Gastrocnemius medialis (tissue), 4 donors: ENCODE results near the gene SHANK3. TPM values are rescaled to one million over a fixed set of nuclear protein-coding genes. Genes with fewer than 3 reads are reported as not detected.

Source experiments
- ATAC-seq, 2 donors: fragments of 150-250 bp; one replicate each; pipeline ENCODE4 v1.9.1; 2016
- DNase-seq, 2 donors: peaks; one replicate each; pipeline ENCODE4 v3.0.0-alpha.2; 2019
- H3K27ac ChIP-seq, 4 donors: fragments of 200-600 bp; sonication (generic); 1 replicate in 1 of 4; 2 replicates in 3 of 4; pipeline ENCODE4 v1.5.1; 2016 to 2018; ENCODE audit warnings: mild to moderate bottlenecking in 2 of 4, moderate library complexity in 1 of 4
- H3K27me3 ChIP-seq, 3 donors: fragments of 200-600 bp; sonication (generic) in 2 of 3; 1 replicate in 1 of 3; 2 replicates in 2 of 3; pipeline versions ENCODE4 v1.5.1 to v1.6.0; 2016 to 2019; ENCODE audit warnings: mild to moderate bottlenecking in 1 of 3, moderate library complexity in 1 of 3
- H3K36me3 ChIP-seq, 2 donors: fragments of 200-600 bp; sonication (generic) in 1 of 2; one replicate each; pipeline ENCODE4 v1.5.1; 2017 to 2018
- H3K4me1 ChIP-seq, 2 donors: fragments of 200-600 bp; sonication (generic) in 1 of 2; one replicate each; pipeline ENCODE4 v1.5.1; 2016 to 2017; ENCODE audit warnings: mild to moderate bottlenecking in 2 of 2
- H3K4me3 ChIP-seq, 4 donors: fragments of 200-600 bp; sonication (generic) in 3 of 4; 1 replicate in 1 of 4; 2 replicates in 3 of 4; pipeline ENCODE4 v1.5.1; 2016 to 2019; ENCODE audit warnings: mild to moderate bottlenecking in 2 of 4
- H3K9me3 ChIP-seq, 3 donors: fragments of 200-600 bp; sonication (generic) in 2 of 3; 1 replicate in 1 of 3; 2 replicates in 2 of 3; pipeline ENCODE4 v1.5.1; 2016 to 2019
- POLR2A ChIP-seq, 2 donors: fragments of 450-650 bp; IDR thresholded peaks; one replicate each; pipeline ENCODE4 v1.6.1; 2017; ENCODE audit warnings: antibody characterized with exemption in 2 of 2, mild to moderate bottlenecking in 2 of 2, moderate library complexity in 2 of 2
- in situ Hi-C, 4 donors: fragments of 200-750 bp; cut with MboI; loops; one replicate each; pipeline versions ENCODE4 v1.15.0 to v1.8.0; 2017; ENCODE audit warnings: low sequenced_read_pairs in 4 of 4
- intact Hi-C: fragments of 100-400 bp; cut with DNase I; formaldehyde crosslinking; loops from one replicate; pipeline ENCODE4 v1.15.1; 2023; ENCODE audit warnings: low total_unique reads
- total RNA-seq, 4 donors: library from RNA; depleted of rRNA; stranded (reverse); fragments of >200 nt; gene quantifications; one replicate each; pipeline versions ENCODE4 v1.1.0 to v1.2.3, GENCODE V29; 2016
- TF ChIP-seq, protein P1 (sequence below), 5 experiments: fragments of 450-650 bp in 3 of 5; fragments of 200-600 bp in 2 of 5; sonication (generic) in 2 of 5; IDR thresholded peaks in 4 of 5; conservative IDR thresholded peaks in 1 of 5; 1 replicate in 4 of 5; 2 replicates in 1 of 5; pipeline ENCODE4 v1.5.1; 2016 to 2019; ENCODE audit warnings: antibody characterized with exemption in 5 of 5, mild to moderate bottlenecking in 3 of 5, moderate library complexity in 3 of 5

SHANK3 gene
- total RNA-seq, result 1 to 10 TPM; 3.8 to 9.8 (median 5.1) TPM

DNA sequence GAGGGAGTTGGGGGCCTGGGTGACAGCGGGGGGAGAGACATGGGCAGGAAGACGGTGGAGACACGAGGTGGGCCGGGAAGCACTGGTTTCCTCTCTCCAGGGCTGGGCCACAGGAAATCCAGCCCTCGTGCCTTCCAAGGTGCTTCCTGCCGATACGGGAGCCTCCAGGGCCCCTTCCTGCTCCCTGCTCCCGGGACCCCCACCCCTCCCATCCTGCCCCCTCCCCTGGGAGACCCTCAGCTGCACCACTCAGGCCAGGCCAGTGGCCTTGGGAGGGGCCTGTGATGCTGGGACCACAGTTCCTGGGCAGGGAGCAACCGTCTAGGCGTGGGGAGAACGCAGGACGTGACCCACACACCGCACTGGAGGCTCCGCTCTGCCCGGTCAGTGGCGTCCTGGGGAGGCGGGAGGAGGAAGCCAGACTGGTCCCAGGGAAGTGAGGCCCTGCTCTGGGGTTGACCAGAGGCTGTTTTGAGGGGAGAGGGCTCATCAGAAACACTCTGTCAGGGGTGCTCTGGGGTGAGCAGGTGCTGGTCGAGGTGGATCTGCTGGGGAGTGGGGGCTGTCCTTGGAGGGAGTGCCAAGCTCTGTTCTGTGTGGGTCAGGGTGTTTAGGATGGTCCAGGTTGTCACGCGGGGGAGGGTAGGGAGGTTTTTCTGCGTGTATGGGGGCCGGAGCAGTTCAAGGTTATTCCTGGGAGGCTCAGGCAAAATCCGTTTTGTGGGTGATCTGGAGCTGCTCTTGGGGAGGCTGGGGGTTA, at the start of gene SHANK3:
TSS of gene SHANK3 (plus strand) at position 353 of the 760 bp plus-strand sequence.
- peaks cover 21 to 49% (median 29%) of the 10 kb centered on the region in 3 donors for H3K27me3 ChIP-seq
- no peaks in the 10 kb centered on the region for H3K9me3 ChIP-seq
- H3K4me3 ChIP-seq, result peak within 1 kb of the TSS; percentile 52 to 55 (median 54)
- peak; percentile 64 for ATAC-seq
- intact Hi-C loops (no loop called here), in situ Hi-C loops (no loop called here)
- TF ChIP-seq POLR2A (IDR thresholded peaks at IDR 0.05), result peak; percentile 31 to 65
- TF ChIP-seq, protein P1, sequence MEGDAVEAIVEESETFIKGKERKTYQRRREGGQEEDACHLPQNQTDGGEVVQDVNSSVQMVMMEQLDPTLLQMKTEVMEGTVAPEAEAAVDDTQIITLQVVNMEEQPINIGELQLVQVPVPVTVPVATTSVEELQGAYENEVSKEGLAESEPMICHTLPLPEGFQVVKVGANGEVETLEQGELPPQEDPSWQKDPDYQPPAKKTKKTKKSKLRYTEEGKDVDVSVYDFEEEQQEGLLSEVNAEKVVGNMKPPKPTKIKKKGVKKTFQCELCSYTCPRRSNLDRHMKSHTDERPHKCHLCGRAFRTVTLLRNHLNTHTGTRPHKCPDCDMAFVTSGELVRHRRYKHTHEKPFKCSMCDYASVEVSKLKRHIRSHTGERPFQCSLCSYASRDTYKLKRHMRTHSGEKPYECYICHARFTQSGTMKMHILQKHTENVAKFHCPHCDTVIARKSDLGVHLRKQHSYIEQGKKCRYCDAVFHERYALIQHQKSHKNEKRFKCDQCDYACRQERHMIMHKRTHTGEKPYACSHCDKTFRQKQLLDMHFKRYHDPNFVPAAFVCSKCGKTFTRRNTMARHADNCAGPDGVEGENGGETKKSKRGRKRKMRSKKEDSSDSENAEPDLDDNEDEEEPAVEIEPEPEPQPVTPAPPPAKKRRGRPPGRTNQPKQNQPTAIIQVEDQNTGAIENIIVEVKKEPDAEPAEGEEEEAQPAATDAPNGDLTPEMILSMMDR (IDR thresholded peaks at IDR 0.05 in 4 of 5, conservative IDR thresholded peaks at IDR 0.05 in 1 of 5), result no peak
- H3K36me3 ChIP-seq, result no peaks in the 10 kb centered on the region
- DNase-seq, result peak; percentile 19 to 21
- H3K4me1 ChIP-seq, result peaks cover 0 to 4% of the 10 kb centered on the region in 2 donors
- peak within 1 kb of the TSS; percentile 40 to 81 (median 76) for H3K27ac ChIP-seq

DNA sequence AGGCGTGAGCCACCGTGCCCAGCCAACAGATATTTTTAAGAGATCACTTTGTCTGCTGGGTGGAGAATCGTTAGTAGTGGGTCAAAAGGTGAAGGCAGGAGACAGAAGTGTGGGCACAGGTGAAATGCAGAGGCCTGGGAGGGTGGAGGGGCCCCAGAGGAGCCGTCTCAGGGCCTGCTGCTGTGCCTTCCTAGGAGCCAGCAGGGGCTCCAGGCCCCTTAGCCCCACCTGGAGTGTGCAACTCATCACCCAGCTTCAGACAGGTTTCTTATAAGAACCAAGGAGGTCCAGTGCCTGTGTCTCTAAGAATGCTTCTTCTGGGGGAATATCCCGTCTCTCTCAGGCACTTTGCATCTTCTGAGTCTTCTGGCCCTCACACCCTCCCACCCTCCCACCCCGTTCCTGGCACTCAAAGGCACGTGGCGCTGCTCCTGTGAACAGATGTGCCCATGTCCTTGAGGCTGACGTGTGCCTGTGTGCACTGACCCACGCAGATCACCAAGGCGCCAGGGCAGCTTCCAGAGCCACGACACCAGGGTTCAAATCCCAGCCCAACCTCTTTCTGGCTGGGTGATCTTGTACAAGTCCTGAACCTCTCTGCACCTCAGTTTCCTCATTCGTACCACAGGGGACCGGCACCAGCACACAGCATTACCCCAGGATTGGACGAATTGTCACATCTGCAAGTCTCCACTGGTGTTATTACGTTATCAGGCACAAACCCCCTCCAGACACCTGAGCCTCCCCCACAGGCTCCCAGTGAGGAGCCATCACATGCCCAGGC, 48.1 kb upstream of the SHANK3 start:
- ATAC-seq (no peak), DNase-seq (no peak)
- Histone ChIP-seq H3K4me1 (peaks cover 31 to 38% of the 10 kb centered on the region in 2 donors), H3K27ac (no peak overlapping the region), H3K4me3 (no peak overlapping the region), H3K27me3 (no peaks in the 10 kb centered on the region), H3K36me3 (no peaks in the 10 kb centered on the region), H3K9me3 (no peaks in the 10 kb centered on the region)
- in situ Hi-C loops (no loop called here), intact Hi-C loops (loop anchor here (5.0 kb wide), 1 partner anchor 97 kb away; the partner anchor contains the start of gene SCO2)
- TF ChIP-seq POLR2A (IDR thresholded peaks at IDR 0.05), result no peak
- TF ChIP-seq, protein P1 (IDR thresholded peaks at IDR 0.05 in 4 of 5, conservative IDR thresholded peaks at IDR 0.05 in 1 of 5), result no peak

DNA sequence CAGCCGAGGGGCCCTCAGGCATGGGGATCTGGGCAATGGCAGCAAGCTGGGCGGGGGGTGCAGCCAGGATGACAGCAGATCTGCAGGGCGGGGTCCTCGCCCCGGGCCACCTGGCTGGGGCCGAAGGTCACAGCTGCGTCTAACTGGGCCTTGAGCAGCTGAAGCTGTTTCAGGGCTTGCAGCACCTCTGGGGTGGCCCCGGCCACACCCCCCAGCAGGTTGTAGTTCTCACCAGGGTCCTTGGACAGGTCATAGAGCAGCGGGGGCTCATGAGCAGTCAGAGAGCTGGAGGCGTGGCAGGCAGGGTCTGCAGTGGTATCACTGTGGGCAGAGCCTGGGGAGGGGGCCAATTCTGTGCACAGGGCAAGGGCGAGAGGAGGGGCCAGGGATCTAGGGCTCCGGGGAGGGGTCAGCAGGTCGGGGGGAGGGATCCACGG, 47.5 kb upstream of the SHANK3 start:
- Histone ChIP-seq H3K4me3 (no peak overlapping the region), H3K36me3 (no peaks in the 10 kb centered on the region), H3K27ac (no peak overlapping the region), H3K9me3 (no peaks in the 10 kb centered on the region), H3K27me3 (no peaks in the 10 kb centered on the region), H3K4me1 (peaks cover 25 to 38% of the 10 kb centered on the region in 2 donors)
- ATAC-seq (no peak), DNase-seq (no peak)
- TF ChIP-seq POLR2A (IDR thresholded peaks at IDR 0.05), result no peak
- TF ChIP-seq, protein P1 (IDR thresholded peaks at IDR 0.05 in 4 of 5, conservative IDR thresholded peaks at IDR 0.05 in 1 of 5), result no peak
- in situ Hi-C loops, result no loop called here
- intact Hi-C loops, result loop anchor here (5.0 kb wide), 1 partner anchor 98 kb away; the partner anchor contains the start of gene SCO2

DNA sequence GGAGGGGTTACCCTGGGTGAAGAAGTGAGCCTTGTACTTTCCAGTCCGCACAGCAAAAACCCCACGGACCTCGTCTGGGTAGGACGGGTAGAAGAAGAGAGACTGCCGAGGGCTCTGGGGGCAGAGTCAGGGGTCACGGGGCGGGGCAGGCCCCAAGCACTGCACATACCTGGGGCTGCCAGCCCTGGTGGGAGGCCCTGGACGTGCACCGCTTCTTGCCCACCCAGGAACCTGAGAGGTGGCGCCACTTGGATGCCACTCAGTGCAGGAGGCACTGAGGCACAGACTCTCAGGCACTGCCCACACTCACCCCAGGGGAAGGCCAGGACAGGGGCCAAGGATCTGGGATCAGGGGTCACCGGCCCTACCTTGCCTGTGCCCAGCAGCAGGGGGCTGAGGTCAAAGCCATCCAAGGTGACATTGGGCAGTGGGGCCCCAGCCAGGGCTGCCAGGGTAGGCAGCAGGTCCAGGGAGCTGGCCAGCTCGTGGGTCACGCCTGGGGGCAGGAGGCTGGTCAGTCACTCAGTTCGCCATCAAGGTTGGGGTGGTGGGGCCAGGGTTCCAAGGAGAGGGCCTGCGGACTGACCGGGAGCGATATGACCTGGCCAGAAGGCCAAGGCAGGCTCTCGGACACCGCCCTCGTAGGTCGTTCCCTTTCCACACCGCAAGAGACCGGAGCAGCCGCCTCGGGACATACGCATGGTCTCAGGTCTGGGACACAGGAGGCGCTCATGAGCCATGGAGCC, 46.9 kb upstream of the SHANK3 start:
- H3K27me3 ChIP-seq, result no peaks in the 10 kb centered on the region
- no peaks in the 10 kb centered on the region for H3K9me3 ChIP-seq
- in situ Hi-C loops (no loop called here), intact Hi-C loops (loop anchor here (5.0 kb wide), 1 partner anchor 98 kb away; the partner anchor contains the start of gene SCO2)
- no peak overlapping the region for H3K27ac ChIP-seq
- H3K4me1 ChIP-seq, result peaks cover 24 to 37% of the 10 kb centered on the region in 2 donors
- TF ChIP-seq, protein P1 (IDR thresholded peaks at IDR 0.05 in 4 of 5, conservative IDR thresholded peaks at IDR 0.05 in 1 of 5), result no peak
- no peak for TF ChIP-seq POLR2A (IDR thresholded peaks at IDR 0.05)
- DNase-seq (no peak), ATAC-seq (no peak)
- no peaks in the 10 kb centered on the region for H3K36me3 ChIP-seq
- no peak overlapping the region for H3K4me3 ChIP-seq
